ENCODE results near the gene TMED3. TPM values are rescaled to one million over a fixed set of nuclear protein-coding genes. Genes with fewer than 3 reads are reported as not detected.

The TMED3 gene
- total and polyA plus RNA-seq, 9 of the 15 experiments (the other 6 are each of a cell fraction or from before 2014, with no cell fraction given) = 6.1 to 89.6 (median 51.4) TPM

GRCh38 chr15:79265987-79266579 lies 44.8 kb upstream of the TMED3 start:
- Histone ChIP-seq H3K4me3 (no peak overlapping the region), H4K20me1 (replicated peaks; ENCODE audit: control insufficient read depth, insufficient read depth, low read length) (no peaks in the 10 kb centered on the region; the same call in 1 of the 2 replicates), H3K9me1 (ENCODE audit: control insufficient read depth, insufficient read depth, low read length) (no peaks in the 10 kb centered on the region), H3K27me3 (ENCODE audit: control insufficient read depth in 2 of 2, insufficient read depth in 2 of 2, low read length in 2 of 2) (peaks cover 4 to 8% of the 10 kb centered on the region in 2 experiments; a peak in 4 of 5 replicates), H3K4me2 (ENCODE audit: insufficient read depth, low read length) (no peak overlapping the region), H3K4me1 (replicated peaks in 1 of 2; ENCODE audit: control insufficient read depth in 2 of 2, insufficient read depth in 2 of 2, low read length in 2 of 2) (no peaks in the 10 kb centered on the region), H2AFZ (ENCODE audit: low read depth, low read length) (no peak overlapping the region), H3K9me3 (replicated peaks; ENCODE audit: control insufficient read depth, insufficient read depth, low read depth, low read length) (no peaks in the 10 kb centered on the region), H3K9ac (ENCODE audit: insufficient read depth in 1 of 2, low read depth in 2 of 2, low read length in 2 of 2) (no peak overlapping the region), H3K27ac (ENCODE audit: extremely low read depth, low read depth, low read length) (no peak overlapping the region), H3K79me2 (ENCODE audit: control insufficient read depth, insufficient read depth, low read length) (no peaks in the 10 kb centered on the region), H3K36me3 (ENCODE audit: control insufficient read depth, insufficient read depth, low read length) (no peaks in the 10 kb centered on the region)
- intact Hi-C loops (cut with micrococcal nuclease) (no loop called here), in situ Hi-C loops (cut with MboI) (no loop called here)
- FAIRE-seq (no peak), DNase-seq (ENCODE audit: extremely low read depth in 1 of 4, low spot score in 3 of 4) (no peak), ATAC-seq (no peak)
- ChIA-PET POLR2A (interaction anchor here (0.7 kb wide), 1 partner anchor 44 kb away, joined by 3 read pairs; no protein-coding TSS in a partner anchor), CTCF (ENCODE audit: low intra/inter-chr PET ratio) (no interaction called here)
- TF ChIP-seq TBL1XR1 (IDR thresholded peaks at IDR 0.05; ENCODE audit: low read length in 2 of 2) (no peak), ZNF695 (CRISPR knock-in tag; IDR thresholded peaks at IDR 0.05) (no peak), HDAC3 (IDR thresholded peaks at IDR 0.05; ENCODE audit: borderline replicate concordance, partially characterized antibody) (no peak), ZNF124 (CRISPR knock-in tag; IDR thresholded peaks at IDR 0.05) (no peak)
- TF ChIP-seq, protein P1, sequence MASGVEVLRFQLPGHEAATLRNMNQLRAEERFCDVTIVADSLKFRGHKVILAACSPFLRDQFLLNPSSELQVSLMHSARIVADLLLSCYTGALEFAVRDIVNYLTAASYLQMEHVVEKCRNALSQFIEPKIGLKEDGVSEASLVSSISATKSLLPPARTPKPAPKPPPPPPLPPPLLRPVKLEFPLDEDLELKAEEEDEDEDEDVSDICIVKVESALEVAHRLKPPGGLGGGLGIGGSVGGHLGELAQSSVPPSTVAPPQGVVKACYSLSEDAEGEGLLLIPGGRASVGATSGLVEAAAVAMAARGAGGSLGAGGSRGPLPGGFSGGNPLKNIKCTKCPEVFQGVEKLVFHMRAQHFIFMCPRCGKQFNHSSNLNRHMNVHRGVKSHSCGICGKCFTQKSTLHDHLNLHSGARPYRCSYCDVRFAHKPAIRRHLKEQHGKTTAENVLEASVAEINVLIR (CRISPR knock-in tag; IDR thresholded peaks at IDR 0.05) = no peak
- BruUV-seq (replicated peaks) = no TSS peak
- 0% methylated on average over 3 of the region's 3 CpGs for WGBS (ENCODE audit: insufficient coverage, low coverage, missing lambda C conversion rate)
